ENCODE data around the gene REV1. TPM values are rescaled to one million over a fixed set of nuclear protein-coding genes. Genes with fewer than 3 reads are reported as not detected.

REV1 gene
- total RNA-seq, 1 experiment from 2014 or later: 38.7 TPM

DNA sequence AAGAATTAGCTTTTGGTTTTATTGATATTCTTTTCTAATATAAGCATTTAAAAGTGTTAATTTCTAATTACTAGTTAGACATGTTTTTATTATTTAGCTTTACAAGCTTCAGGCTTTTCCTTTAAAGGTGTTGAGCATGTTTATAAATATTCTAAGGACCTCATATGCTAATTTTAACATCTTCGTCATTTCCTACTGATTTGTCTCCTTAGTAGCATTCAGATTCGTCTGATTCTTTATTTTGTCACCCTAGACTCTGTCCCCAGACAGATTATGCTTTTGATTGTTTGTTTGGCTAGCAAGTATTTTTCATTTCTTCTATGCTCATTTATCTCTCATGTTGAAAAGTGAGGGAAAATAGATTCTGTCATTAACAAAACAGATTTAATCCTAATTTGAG is 100.9 kb downstream of the REV1 start:
- peaks cover 37% of the 10 kb centered on the region for H3K36me3 Mint-ChIP-seq
- H3K4me1 Mint-ChIP-seq: no peaks in the 10 kb centered on the region
- no peak overlapping the region for H3K4me3 Mint-ChIP-seq
- DNase-seq (ENCODE audit: low spot score) (no peak), ATAC-seq (no peak)
- H3K9me3 Mint-ChIP-seq: no peaks in the 10 kb centered on the region
- H3K27ac Mint-ChIP-seq: no peak overlapping the region
- POLR2A ChIA-PET: no interaction called here
- no peak for TF ChIP-seq IRF2 (CRISPR knock-in tag; IDR thresholded peaks at IDR 0.05; ENCODE audit: borderline replicate concordance, low read depth)
- TF ChIP-seq TEAD1 (CRISPR knock-in tag; IDR thresholded peaks at IDR 0.05): no peak
- TF ChIP-seq RELA (CRISPR knock-in tag; IDR thresholded peaks at IDR 0.05; ENCODE audit: borderline replicate concordance): no peak
- TF ChIP-seq CREB1 (CRISPR knock-in tag; IDR thresholded peaks at IDR 0.05): no peak
- TF ChIP-seq, protein P1, sequence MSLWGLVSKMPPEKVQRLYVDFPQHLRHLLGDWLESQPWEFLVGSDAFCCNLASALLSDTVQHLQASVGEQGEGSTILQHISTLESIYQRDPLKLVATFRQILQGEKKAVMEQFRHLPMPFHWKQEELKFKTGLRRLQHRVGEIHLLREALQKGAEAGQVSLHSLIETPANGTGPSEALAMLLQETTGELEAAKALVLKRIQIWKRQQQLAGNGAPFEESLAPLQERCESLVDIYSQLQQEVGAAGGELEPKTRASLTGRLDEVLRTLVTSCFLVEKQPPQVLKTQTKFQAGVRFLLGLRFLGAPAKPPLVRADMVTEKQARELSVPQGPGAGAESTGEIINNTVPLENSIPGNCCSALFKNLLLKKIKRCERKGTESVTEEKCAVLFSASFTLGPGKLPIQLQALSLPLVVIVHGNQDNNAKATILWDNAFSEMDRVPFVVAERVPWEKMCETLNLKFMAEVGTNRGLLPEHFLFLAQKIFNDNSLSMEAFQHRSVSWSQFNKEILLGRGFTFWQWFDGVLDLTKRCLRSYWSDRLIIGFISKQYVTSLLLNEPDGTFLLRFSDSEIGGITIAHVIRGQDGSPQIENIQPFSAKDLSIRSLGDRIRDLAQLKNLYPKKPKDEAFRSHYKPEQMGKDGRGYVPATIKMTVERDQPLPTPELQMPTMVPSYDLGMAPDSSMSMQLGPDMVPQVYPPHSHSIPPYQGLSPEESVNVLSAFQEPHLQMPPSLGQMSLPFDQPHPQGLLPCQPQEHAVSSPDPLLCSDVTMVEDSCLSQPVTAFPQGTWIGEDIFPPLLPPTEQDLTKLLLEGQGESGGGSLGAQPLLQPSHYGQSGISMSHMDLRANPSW (CRISPR knock-in tag; conservative IDR thresholded peaks at IDR 0.05; ENCODE audit: low read depth): no peak
- no peak for TF ChIP-seq FOXP1 (CRISPR knock-in tag; IDR thresholded peaks at IDR 0.05; ENCODE audit: borderline replicate concordance)
- no peak for TF ChIP-seq SP1 (CRISPR knock-in tag; conservative IDR thresholded peaks at IDR 0.05)
- TF ChIP-seq TEAD4 (CRISPR knock-in tag; IDR thresholded peaks at IDR 0.05): no peak
- TF ChIP-seq IRF1 (CRISPR knock-in tag; IDR thresholded peaks at IDR 0.05): no peak
- TF ChIP-seq NFE2L1 (CRISPR knock-in tag; IDR thresholded peaks at IDR 0.05): no peak
- no peak for TF ChIP-seq ZNF219 (CRISPR knock-in tag; IDR thresholded peaks at IDR 0.05; ENCODE audit: borderline replicate concordance)
- no peak for TF ChIP-seq OVOL2 (CRISPR knock-in tag; IDR thresholded peaks at IDR 0.05; ENCODE audit: borderline replicate concordance)
- no peak for TF ChIP-seq NFYB (CRISPR knock-in tag; conservative IDR thresholded peaks at IDR 0.05; ENCODE audit: low read depth)
- TF ChIP-seq, protein P2, sequence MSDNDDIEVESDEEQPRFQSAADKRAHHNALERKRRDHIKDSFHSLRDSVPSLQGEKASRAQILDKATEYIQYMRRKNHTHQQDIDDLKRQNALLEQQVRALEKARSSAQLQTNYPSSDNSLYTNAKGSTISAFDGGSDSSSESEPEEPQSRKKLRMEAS (CRISPR knock-in tag; IDR thresholded peaks at IDR 0.05): no peak
- TF ChIP-seq FOXP4 (CRISPR knock-in tag; IDR thresholded peaks at IDR 0.05): no peak
- TF ChIP-seq TP53 (CRISPR knock-in tag; IDR thresholded peaks at IDR 0.05): no peak
- TF ChIP-seq, protein P3, sequence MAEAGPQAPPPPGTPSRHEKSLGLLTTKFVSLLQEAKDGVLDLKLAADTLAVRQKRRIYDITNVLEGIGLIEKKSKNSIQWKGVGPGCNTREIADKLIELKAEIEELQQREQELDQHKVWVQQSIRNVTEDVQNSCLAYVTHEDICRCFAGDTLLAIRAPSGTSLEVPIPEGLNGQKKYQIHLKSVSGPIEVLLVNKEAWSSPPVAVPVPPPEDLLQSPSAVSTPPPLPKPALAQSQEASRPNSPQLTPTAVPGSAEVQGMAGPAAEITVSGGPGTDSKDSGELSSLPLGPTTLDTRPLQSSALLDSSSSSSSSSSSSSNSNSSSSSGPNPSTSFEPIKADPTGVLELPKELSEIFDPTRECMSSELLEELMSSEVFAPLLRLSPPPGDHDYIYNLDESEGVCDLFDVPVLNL (CRISPR knock-in tag; IDR thresholded peaks at IDR 0.05; ENCODE audit: borderline replicate concordance, low read depth): no peak
- CTCF ChIA-PET: no interaction called here
- H3K27me3 Mint-ChIP-seq (ENCODE audit: low read depth): no peaks in the 10 kb centered on the region

DNA sequence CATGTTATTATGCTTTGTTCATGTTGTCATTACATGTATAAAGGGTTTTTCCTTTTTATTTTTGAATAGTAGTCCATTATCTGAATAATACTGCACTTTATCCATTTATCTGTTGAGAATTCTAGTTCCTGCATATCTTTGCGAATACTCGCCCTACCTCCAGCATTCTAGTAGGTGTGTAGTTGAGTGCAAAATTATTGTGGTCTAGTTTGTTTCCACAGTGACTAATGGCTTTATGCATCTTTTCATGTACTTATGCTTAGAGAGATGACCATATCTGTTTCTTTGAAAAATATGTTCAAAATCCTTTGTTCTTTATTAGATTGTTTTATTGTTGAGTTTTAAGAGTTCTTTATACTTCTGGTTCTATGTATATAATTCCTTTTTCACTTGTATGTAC is 103.8 kb downstream of the REV1 start:
- POLR2A ChIA-PET: no interaction called here
- Mint-ChIP-seq H3K27me3 (ENCODE audit: low read depth) (no peaks in the 10 kb centered on the region), H3K4me1 (no peaks in the 10 kb centered on the region), H3K9me3 (no peaks in the 10 kb centered on the region), H3K27ac (no peak overlapping the region), H3K4me3 (no peak overlapping the region), H3K36me3 (peaks cover 45% of the 10 kb centered on the region)
- no peak for ATAC-seq
- no peak for DNase-seq (ENCODE audit: low spot score)
- CTCF ChIA-PET: no interaction called here
- TF ChIP-seq, protein P4, sequence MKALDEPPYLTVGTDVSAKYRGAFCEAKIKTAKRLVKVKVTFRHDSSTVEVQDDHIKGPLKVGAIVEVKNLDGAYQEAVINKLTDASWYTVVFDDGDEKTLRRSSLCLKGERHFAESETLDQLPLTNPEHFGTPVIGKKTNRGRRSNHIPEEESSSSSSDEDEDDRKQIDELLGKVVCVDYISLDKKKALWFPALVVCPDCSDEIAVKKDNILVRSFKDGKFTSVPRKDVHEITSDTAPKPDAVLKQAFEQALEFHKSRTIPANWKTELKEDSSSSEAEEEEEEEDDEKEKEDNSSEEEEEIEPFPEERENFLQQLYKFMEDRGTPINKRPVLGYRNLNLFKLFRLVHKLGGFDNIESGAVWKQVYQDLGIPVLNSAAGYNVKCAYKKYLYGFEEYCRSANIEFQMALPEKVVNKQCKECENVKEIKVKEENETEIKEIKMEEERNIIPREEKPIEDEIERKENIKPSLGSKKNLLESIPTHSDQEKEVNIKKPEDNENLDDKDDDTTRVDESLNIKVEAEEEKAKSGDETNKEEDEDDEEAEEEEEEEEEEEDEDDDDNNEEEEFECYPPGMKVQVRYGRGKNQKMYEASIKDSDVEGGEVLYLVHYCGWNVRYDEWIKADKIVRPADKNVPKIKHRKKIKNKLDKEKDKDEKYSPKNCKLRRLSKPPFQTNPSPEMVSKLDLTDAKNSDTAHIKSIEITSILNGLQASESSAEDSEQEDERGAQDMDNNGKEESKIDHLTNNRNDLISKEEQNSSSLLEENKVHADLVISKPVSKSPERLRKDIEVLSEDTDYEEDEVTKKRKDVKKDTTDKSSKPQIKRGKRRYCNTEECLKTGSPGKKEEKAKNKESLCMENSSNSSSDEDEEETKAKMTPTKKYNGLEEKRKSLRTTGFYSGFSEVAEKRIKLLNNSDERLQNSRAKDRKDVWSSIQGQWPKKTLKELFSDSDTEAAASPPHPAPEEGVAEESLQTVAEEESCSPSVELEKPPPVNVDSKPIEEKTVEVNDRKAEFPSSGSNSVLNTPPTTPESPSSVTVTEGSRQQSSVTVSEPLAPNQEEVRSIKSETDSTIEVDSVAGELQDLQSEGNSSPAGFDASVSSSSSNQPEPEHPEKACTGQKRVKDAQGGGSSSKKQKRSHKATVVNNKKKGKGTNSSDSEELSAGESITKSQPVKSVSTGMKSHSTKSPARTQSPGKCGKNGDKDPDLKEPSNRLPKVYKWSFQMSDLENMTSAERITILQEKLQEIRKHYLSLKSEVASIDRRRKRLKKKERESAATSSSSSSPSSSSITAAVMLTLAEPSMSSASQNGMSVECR (CRISPR knock-in tag; IDR thresholded peaks at IDR 0.05; ENCODE audit: borderline replicate concordance): no peak
- no peak for TF ChIP-seq PRDM15 (CRISPR knock-in tag; IDR thresholded peaks at IDR 0.05)
- no peak for TF ChIP-seq RELA (CRISPR knock-in tag; IDR thresholded peaks at IDR 0.05; ENCODE audit: borderline replicate concordance)
- no peak for TF ChIP-seq FOXP1 (CRISPR knock-in tag; IDR thresholded peaks at IDR 0.05; ENCODE audit: borderline replicate concordance)
- TF ChIP-seq NR1H2 (CRISPR knock-in tag; IDR thresholded peaks at IDR 0.05): no peak
- no peak for TF ChIP-seq GABPB1 (CRISPR knock-in tag; IDR thresholded peaks at IDR 0.05)
- TF ChIP-seq IRF2 (CRISPR knock-in tag; IDR thresholded peaks at IDR 0.05; ENCODE audit: borderline replicate concordance, low read depth): no peak

All from WTC11 (cell line).